ENCODE measurements around the gene LILRA2. TPM values are rescaled to one million over a fixed set of nuclear protein-coding genes. Genes with fewer than 3 reads are reported as not detected.
"Not testable (repeated sequence)": the region's sequence is repeated elsewhere in the genome, so short reads cannot be mapped to it uniquely, and the experiment has no call there.

LILRA2 gene
- polyA plus RNA-seq, 1 donor (not counting 4 experiments of a cell fraction or from before 2014, with no cell fraction given), result not detected

- H3K4me3 ChIP-seq (ENCODE audit: control insufficient read depth in 2 of 3, extremely low read depth in 1 of 3, insufficient read depth in 2 of 3, low read depth in 1 of 3, low read length in 3 of 3), result no peak overlapping the region
- dilution Hi-C loops (cut with MboI; ENCODE audit: extremely low pct_ligation_motif_present, low sequenced_read_pairs), result no loop called here
Observed at GRCh38 chr19:54574051-54574450, 461 bp downstream of the LILRA2 start.

GRCh38 chr19:54574527-54575056 is 1.0 kb downstream of the LILRA2 start:
- H3K79me2 ChIP-seq (ENCODE audit: control insufficient read depth, insufficient read depth, low read length), result no peaks in the 10 kb centered on the region
- TF ChIP-seq EZH2 (IDR thresholded peaks at IDR 0.05; ENCODE audit: low read length) (no peak), CTCF (optimal IDR thresholded peaks at IDR 0.05 in 1 of 3, IDR thresholded peaks at IDR 0.05 in 1 of 3, conservative IDR thresholded peaks at IDR 0.05 in 1 of 3; ENCODE audit: extremely low read depth in 1 of 3, insufficient read depth in 2 of 3, low read length in 3 of 3) (no peak)
- H3K27ac ChIP-seq (ENCODE audit: control insufficient read depth, insufficient read depth, low read length), result no peak overlapping the region
- H4K20me1 ChIP-seq (ENCODE audit: control insufficient read depth, extremely low read depth, insufficient read depth, low read length), result no peaks in the 10 kb centered on the region
- no peak overlapping the region for H3K9ac ChIP-seq (ENCODE audit: control insufficient read depth, extremely low read depth, insufficient read depth, low read length)
- H3K27me3 ChIP-seq (ENCODE audit: control insufficient read depth, extremely low read depth, insufficient read depth, low read length), result no peaks in the 10 kb centered on the region
- H3K4me2 ChIP-seq (ENCODE audit: control insufficient read depth, extremely low read depth, insufficient read depth, low read depth, low read length), result no peak overlapping the region
- H3K9me1 ChIP-seq (ENCODE audit: control insufficient read depth, extremely low read depth, insufficient read depth, low read length), result no peaks in the 10 kb centered on the region
- no peak overlapping the region for H2AFZ ChIP-seq (ENCODE audit: control insufficient read depth, low read length)
- H3K36me3 ChIP-seq (ENCODE audit: control insufficient read depth in 2 of 2, extremely low read depth in 1 of 2, insufficient read depth in 2 of 2, low read length in 2 of 2), result no peaks in the 10 kb centered on the region
- dilution Hi-C loops (cut with MboI; ENCODE audit: extremely low pct_ligation_motif_present, low sequenced_read_pairs), result no loop called here
- H3K4me1 ChIP-seq (ENCODE audit: control insufficient read depth, extremely low read depth, insufficient read depth, low read length), result no peaks in the 10 kb centered on the region
- no peak for FAIRE-seq
- H3K4me3 ChIP-seq (ENCODE audit: control insufficient read depth in 2 of 3, extremely low read depth in 1 of 3, insufficient read depth in 2 of 3, low read depth in 1 of 3, low read length in 3 of 3), result no peak overlapping the region
- H3K9me3 ChIP-seq (ENCODE audit: control insufficient read depth, low read depth, low read length), result peaks cover 6% of the 10 kb centered on the region
- no peak for DNase-seq (ENCODE audit: low read depth, low spot score)

More at GRCh38 chr19:54574051-54574450, 461 bp downstream of the LILRA2 start:
- no peaks in the 10 kb centered on the region for H3K27me3 ChIP-seq (ENCODE audit: control insufficient read depth, extremely low read depth, insufficient read depth, low read length)
- no peak overlapping the region for H3K9ac ChIP-seq (ENCODE audit: control insufficient read depth, extremely low read depth, insufficient read depth, low read length)
- H3K9me1 ChIP-seq (ENCODE audit: control insufficient read depth, extremely low read depth, insufficient read depth, low read length), result no peaks in the 10 kb centered on the region
- no peaks in the 10 kb centered on the region for H3K4me1 ChIP-seq (ENCODE audit: control insufficient read depth, extremely low read depth, insufficient read depth, low read length)
- H3K4me2 ChIP-seq (ENCODE audit: control insufficient read depth, extremely low read depth, insufficient read depth, low read depth, low read length), result no peak overlapping the region
- no peaks in the 10 kb centered on the region for H3K36me3 ChIP-seq (ENCODE audit: control insufficient read depth in 2 of 2, extremely low read depth in 1 of 2, insufficient read depth in 2 of 2, low read length in 2 of 2)
- H2AFZ ChIP-seq (ENCODE audit: control insufficient read depth, low read length), result no peak overlapping the region
- no peaks in the 10 kb centered on the region for H4K20me1 ChIP-seq (ENCODE audit: control insufficient read depth, extremely low read depth, insufficient read depth, low read length)
- DNase-seq (ENCODE audit: low read depth, low spot score) (no peak), FAIRE-seq (no peak)
- no peaks in the 10 kb centered on the region for H3K79me2 ChIP-seq (ENCODE audit: control insufficient read depth, insufficient read depth, low read length)
- TF ChIP-seq EZH2 (IDR thresholded peaks at IDR 0.05; ENCODE audit: low read length) (no peak), CTCF (optimal IDR thresholded peaks at IDR 0.05 in 1 of 3, IDR thresholded peaks at IDR 0.05 in 1 of 3, conservative IDR thresholded peaks at IDR 0.05 in 1 of 3; ENCODE audit: extremely low read depth in 1 of 3, insufficient read depth in 2 of 3, low read length in 3 of 3) (no peak)
- H3K9me3 ChIP-seq (ENCODE audit: control insufficient read depth, low read depth, low read length), result peaks cover 6% of the 10 kb centered on the region
- no peak overlapping the region for H3K27ac ChIP-seq (ENCODE audit: control insufficient read depth, insufficient read depth, low read length)

GRCh38 chr19:54575205-54575604 is 1.6 kb downstream of the LILRA2 start:
- H3K9ac ChIP-seq (ENCODE audit: control insufficient read depth, extremely low read depth, insufficient read depth, low read length); H3K4me1 ChIP-seq (ENCODE audit: control insufficient read depth, extremely low read depth, insufficient read depth, low read length); DNase-seq (ENCODE audit: low read depth, low spot score); H3K27ac ChIP-seq (ENCODE audit: control insufficient read depth, insufficient read depth, low read length); FAIRE-seq; H3K9me1 ChIP-seq (ENCODE audit: control insufficient read depth, extremely low read depth, insufficient read depth, low read length); H3K79me2 ChIP-seq (ENCODE audit: control insufficient read depth, insufficient read depth, low read length); H3K4me3 ChIP-seq (ENCODE audit: control insufficient read depth in 2 of 3, extremely low read depth in 1 of 3, insufficient read depth in 2 of 3, low read depth in 1 of 3, low read length in 3 of 3); H3K27me3 ChIP-seq (ENCODE audit: control insufficient read depth, extremely low read depth, insufficient read depth, low read length); dilution Hi-C loops (cut with MboI; ENCODE audit: extremely low pct_ligation_motif_present, low sequenced_read_pairs); H4K20me1 ChIP-seq (ENCODE audit: control insufficient read depth, extremely low read depth, insufficient read depth, low read length); H3K36me3 ChIP-seq (ENCODE audit: control insufficient read depth in 2 of 2, extremely low read depth in 1 of 2, insufficient read depth in 2 of 2, low read length in 2 of 2); H3K9me3 ChIP-seq (ENCODE audit: control insufficient read depth, low read depth, low read length); H3K4me2 ChIP-seq (ENCODE audit: control insufficient read depth, extremely low read depth, insufficient read depth, low read depth, low read length); H2AFZ ChIP-seq (ENCODE audit: control insufficient read depth, low read length): not testable (repeated sequence)
